GM19468 (cell line): ENCODE data around the gene GRIK1.

ENCODE experiments used
- ATAC-seq: cut with Tn5 transposase; IDR thresholded peaks from one replicate; pipeline ENCODE4 v1.9.1; 2021; ENCODE audit warnings: mild to moderate bottlenecking, moderate library complexity, moderate number of reproducible peaks; ENCODE audit not compliant: unreplicated experiment; ENCODE audit errors: extremely low read depth

GRIK1 gene

DNA sequence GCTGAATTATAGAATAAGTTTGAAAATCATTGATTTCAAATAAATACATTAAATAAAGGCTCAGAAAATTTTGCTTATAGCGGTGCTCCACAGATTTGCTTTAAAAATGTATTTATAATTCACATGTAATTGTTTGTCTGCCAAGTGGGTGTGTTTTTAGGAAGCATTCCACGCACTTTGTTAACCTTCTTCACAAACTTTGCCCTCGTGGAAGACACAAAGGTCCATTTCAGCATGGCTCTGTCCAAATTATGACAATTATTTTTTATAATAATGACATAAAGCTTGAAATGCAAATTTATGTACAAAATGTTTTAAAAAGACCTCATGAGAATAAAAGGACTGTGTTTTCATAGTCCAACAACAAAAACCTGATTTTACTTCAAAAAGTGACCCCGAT is 146.1 kb downstream of the GRIK1 start:
- ATAC-seq: no peak

DNA sequence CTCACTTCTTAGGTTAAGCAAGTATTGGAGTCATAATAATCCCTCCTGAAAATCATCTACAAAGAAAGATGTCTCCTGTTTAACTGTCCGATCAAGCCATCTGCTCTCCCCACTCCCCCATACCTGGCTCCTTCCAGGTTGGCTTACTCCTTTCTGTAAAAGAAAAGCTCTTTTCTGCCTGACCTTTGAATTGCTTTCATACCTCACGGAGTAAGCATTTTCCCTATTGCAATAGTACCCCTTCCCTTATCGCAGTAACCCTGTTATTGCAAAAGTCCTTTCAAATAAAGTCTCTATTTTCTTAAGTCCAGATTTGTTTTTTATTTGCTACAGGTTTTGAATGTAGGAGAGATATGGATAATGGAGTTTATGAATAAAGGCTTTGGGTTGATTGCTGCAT is 150.4 kb downstream of the GRIK1 start:
- ATAC-seq: no peak

DNA sequence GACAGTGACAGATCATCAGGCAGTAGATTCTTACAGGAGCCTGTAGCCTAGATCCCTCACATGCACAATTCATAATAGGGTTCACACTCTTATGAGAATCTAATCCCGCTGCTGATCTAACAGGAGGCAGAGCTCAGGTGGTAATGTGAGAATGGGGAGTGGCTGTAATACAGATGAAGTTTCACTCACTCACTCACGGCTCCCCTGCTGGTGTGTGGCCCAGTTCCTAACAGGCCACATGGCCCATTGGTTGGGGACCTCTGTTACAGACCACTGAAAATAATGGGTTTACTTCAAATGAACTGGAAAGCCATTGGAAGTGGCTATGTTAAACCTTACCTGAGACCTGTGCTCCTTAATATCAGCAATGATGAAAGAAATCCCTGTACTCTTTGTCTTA is 151.0 kb downstream of the GRIK1 start:
- no peak for ATAC-seq

DNA sequence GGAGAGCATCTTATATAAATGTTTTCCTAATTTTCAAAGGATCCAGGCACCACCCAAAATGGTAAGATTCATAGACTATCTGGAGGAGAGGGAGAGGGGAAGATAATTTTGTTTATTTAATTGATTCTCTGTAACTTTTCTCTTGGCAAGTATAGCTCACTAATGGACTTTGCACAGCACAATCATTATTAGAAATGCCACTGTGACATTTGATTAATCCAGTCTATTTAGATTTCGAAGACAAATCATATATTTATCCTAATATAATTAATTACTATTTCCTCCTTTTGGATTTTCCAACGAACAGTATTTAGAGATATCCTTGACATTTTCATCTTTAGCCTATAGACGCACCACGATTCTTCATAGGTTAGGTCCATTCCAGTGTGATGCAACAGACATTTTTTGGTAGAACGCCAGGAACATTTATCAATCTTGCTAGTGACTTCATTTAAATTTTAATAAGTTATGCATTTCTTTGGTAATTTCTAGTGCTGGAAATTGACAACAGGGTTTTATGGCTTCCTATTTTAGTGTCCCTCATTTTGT is 152.4 kb downstream of the GRIK1 start:
- no peak for ATAC-seq

DNA sequence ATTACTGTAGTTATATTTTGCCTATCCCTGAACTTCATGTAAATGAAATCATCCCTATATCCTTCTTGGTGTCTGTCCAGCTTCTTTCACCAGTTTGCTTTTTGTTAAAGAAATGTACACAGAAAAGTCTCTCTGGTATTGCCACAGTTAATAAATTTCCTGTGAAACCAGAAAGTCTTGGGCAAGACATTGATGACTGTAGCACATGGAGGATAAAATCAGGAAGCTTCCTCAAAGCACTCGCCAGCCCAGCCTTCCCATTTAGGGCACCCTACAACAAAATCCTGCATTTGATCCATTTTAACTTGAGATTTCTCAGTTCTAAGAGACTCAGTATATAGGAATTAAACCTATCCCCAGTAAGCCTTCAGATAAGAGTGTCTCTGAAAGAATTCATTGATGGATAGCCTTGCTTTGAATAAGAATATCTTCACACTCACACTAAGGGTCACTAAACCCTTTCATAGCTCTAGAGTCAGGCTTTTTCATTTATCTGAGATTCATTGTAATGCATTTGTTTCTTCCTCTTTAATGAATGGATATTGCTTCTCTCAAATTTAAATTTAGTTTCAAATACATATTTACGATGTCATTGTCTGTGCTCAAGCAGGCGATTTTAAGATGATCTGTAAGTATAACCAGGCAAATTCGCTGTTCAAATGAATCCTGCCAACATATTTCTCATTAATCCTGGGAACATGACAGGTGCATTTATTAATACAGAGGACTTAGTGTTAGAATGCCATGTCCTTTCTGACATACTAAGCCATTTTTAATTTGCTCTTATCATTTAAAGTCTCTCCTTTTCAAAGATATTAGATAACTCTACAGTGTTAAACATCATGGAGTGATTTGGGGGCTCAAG is 153.1 kb downstream of the GRIK1 start:
- ATAC-seq: no peak

DNA sequence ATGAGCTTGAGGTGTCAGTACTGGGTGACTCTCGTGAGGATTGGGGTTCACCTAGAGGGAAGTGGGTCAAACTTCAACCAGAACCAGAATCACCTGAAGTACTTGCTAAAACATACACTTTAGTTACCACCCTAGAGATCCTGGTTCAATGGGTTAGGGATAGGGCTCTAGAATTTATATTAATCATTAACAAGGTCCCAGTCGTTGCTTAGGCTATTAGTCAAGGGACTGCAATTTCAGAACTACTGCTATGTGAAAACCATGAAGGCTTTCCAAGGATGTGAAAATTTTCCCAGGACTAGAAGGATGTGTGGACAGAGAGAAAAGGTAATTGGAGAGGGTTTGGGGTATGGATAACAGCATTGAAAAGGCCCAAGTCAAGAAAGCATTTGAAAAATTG is 162.6 kb downstream of the GRIK1 start:
- ATAC-seq: no peak

DNA sequence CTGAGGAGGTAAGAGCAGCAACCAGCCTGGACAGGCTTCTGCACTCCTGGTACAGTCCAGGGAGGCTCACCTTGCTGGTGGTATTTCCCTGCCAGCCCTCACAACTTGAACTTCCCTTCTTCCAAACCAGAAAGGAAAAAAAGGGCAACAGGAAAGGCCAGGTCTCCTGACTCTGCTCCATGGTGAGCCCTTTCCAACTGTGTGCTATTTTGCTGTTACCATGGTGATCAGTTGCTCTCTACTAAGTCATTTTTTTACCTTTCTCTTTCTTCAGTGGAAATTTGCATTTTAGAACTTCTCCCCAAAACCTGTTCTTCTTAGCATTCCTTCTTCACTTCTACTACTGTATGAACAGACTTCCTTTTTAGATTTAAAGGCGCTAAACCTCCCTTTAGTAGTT is 164.3 kb downstream of the GRIK1 start:
- ATAC-seq: no peak

DNA sequence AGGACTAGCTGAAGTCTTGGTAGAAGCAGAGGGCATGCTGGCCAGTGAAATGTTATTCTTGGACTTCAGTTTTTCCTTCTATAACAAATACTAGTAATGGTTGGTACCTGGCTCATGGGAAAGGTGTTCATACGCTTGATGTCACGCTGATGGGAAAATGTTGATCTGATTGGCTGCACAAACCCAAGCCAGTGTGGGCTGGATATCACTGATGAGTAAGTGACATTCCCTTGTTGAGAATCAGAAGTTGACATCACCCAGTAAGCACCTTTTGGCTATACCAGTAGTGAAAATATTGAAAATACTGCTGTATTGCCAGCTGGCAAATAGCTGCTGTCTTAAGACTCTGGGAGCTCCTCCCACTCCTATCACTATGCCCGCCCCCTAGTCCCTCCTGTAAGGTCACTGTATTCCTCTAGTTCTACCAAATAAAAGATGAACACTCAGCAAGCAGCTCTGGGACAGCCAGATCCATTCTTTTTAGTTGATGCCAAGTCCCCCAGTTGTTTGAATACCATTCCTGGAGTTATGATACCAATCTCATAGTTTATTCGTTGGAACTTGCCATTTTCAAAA is 168.2 kb downstream of the GRIK1 start:
- ATAC-seq: no peak

DNA sequence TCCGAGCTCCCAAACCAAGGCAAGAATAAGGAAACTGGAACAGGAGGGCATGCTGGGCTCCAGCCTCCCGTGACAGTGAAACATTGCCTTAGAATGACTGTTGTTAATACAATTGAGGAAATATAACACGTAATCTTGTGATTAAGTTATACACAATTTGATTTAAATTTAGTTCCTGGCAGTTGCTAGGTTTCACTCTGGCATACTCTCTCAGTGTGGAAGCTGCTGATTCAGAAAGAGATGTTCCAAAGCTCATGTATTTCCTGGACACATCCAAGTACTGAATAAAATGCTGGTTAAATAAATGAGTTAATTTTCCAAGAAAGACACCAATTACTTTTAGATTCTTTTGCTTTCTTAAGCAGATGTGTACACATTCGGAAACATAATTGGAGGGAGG is 176.1 kb downstream of the GRIK1 start:
- ATAC-seq: no peak

DNA sequence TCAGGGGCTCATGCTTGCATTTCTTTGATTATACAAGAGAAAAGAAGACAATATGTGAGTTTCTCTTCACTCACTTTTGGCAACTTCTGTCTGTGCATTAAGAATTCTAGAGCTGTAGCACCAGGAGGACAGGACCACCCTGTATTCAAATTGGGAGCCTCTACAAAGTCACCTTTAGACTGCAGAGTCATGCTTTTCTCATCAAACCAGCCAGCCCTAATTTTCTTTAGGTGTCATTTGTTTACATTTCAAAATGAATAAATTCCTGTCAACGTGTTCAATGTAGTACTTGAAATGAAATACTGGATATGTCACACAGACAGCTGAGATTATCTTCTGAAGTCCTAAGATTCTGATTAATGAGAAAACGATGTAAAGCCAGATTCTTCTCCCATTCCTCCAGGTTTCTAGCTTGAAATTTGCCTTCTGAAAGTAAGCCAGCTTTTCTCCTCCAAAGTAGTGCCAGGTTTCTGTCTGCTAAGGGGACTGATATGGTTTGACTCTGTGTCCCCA is 177.2 kb downstream of the GRIK1 start:
- ATAC-seq: no peak

DNA sequence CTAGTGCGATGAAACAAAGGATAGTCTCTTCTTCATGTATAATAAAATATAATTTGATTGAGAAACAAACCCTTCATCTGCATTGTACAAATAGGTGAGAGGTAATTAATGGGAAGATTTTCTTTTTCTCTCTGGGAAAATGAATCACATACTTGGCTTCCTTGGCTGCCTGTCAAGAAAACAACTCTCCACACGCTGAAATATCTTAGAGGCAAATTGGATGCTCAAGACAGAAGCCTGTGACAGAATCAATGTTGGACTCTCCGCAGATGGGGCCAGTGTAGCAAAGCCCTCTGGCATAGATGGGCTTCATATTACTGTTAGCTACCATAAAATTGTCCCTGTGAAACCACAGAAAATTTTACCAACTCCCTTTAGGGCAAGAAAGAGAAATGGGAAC is 186.6 kb downstream of the GRIK1 start:
- ATAC-seq: no peak

DNA sequence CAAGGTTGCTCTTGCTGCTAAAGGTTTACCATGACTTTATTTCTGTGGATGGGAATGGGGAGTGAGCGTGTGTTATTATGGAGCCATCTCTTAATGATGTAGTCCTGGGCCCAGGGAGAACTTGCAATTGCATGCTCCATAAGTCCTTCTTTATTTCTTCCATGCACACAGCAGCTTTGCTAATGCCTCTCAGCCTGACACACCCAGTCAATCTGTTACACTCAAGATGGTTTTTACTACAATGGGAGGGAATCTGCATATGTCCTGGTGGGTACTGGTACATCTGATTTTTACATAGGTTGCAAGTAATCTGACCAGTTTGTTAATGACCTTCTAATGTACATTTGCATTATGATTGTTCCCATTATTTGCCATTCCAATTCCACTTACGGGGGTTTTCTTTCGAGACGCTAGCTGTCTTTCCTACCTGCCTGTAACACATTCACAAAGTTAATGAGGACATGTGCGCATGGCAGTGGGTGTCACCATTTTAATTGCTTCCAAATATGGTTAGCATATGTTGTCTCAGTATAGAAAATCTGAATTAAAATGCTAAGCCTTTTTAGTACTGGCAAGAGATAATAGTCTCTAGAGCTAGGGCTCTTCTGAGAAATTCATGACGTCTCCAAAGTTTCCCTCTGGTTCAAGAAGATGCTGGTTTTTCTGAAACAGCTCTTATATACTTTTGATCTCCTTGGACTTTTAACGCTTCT is 188.2 kb downstream of the GRIK1 start:
- no peak for ATAC-seq

DNA sequence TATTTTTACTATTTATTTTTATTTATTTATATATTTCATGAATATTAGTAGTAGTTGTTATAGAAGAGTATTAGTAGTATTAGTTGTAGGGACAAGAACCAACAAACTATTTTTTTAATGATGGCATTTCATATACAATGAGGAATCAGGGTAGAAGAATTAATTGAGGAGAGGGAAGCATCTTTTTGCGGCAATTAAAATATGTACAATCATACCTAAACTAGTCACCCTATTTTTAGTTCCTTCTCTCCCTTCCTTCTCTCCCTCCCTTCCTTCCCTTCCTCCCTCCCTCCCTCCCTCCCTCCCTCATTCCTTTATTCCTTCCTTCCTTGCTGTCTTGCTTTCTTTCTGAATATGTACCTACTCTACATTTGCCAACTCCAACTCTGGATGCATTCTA is 189.8 kb downstream of the GRIK1 start:
- ATAC-seq: no peak

DNA sequence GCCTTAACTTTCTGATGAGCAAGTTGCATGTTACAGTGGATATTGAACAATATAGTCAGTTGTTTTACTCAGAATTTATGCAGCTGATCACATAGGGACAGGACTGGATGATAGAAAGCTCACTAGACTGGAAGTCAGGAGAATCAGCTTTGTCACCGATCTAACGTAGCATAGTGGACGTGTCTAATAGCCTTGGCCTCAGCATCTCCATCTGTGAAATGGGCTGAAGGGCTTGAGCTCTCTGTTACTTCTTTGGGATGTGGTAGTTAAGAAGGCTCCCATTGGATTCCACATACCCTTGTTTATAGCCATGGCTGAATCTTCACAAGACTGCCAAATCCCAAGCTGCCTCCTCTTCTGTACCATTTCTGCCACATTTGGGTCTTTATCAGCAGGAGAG is 190.6 kb downstream of the GRIK1 start:
- ATAC-seq: no peak

DNA sequence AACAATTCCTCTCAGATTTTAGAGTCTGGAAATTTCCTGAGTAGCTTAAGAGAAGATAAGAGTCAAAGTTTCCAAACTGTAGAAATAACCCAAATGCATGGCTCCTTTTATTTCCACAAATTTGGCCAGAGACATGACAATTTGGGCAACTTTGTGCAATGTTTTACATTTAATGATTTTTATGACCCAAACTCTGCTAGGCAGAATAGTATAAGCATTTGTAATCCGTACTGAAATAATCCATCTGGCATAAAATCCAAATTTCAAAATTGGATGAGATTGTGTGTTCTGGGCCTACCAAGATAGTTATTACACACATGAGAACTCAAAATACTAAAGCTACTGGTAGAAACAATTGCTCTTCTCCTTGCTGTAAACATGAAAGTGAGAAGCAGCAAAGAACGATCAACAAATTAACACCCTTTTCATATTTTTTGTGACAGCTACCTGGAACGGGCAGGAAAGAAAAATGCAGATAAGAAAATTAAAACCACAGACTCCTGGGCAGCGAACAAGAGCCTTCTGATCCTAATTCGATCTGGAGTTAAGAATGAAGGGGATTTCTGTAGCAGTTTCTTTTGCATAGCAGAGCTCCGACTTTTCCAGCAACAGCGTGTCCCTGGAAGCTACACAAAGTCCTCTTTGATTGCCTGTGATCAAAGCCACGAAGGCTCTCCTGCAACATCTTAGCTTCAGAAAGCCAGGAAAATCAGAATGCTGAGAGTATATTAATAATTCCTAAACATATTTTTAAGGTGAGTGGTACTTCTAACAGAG is 191.2 kb downstream of the GRIK1 start:
- ATAC-seq: no peak

DNA sequence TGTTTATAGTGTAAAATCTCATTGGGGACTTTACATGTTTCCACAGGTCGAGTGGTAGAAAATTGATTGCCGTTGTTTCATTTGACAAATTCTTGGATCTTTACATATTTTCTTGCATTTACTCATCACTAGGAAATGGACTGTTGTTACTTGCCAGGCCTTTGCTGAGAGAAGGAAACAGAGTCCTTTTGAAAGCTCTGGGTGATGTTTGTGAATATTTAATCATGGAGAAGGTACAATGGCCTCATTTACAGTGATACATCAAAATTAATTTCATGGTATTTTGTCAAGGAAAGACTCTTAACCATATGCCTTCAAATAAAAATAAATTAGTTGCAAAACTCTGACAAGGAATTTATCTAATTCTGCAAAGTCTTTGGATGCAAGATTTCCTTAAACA is 198.0 kb downstream of the GRIK1 start:
- no peak for ATAC-seq

DNA sequence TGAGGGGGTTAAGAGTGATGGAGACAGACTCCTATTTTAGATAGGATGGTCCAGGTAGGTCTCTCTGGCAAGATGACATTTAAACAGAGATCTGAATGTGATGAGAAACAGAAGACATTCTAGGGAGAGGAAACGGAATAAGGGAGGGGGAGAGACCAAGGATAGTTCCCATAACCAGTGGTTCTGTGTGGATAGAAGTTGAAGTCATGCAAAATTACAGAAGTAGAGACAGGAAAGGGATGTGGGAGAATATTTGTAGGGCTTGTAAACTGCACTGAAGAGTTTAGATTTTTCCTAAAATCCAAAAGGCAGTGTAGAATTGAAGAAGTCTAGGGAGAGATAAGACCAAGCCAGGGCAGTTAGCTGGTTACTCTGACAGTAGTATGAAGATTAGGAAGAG is 200.6 kb downstream of the GRIK1 start:
- no peak for ATAC-seq

DNA sequence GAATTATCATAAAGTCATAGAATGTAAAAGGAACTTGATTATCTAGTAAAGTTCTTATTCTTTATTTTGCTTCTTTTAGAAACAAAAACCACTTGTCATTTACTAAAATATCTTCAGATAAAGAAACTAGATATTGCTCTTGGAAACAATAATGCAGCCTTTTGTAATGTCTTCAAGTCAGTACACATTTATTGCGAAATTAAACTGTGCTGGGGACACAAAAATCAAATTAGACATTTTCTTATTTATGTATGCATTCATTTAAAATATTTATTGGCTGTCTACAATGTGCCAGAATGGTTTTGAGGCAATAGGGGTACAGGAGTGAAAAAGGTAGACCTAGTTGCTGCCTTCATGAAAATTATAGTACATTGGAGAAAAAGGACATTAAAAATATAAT is 201.1 kb downstream of the GRIK1 start:
- no peak for ATAC-seq

DNA sequence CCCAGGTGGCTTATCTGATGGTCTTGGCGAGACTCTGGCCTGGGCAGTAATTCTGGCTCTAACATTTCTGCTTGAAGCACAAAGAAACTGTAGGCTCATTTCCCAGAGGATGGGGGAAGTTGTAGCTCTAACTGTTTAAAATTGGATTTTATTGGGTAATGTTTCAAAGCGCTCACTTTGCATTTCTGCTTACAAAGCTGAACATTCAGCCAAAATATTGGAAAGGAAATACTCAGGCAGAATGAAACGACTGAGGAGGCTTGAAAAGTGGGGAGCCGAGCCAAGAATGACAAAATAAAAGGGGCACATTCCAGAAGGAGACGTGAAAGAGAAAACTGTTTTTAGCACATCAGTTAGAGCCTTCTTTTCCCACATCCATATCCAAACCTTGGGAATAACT is 202.6 kb downstream of the GRIK1 start:
- ATAC-seq: no peak

DNA sequence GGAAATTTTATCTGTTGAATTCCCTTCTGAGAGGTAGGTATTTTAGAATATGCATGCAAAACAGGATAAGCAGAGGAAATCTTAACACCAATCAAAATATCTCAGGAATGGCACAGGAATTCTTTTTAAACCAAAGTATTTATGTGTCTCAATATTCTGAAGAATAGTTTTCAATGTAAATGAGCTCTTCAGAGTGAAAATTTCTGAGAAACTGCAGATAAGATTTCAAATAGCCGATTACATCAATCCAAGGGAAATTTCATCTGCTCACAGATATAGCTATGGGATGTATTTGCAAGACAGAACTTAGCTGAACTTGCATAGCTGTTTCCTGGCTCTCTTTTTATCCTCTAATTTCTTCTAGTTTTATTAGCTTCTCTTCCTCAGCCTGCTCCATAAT is 209.5 kb downstream of the GRIK1 start:
- no peak for ATAC-seq
